Activated CD4-positive, alpha-beta T cell treated with anti-CD3 and anti-CD28 coated beads for 1 hour (primary cell): Measurements from ENCODE around the gene CABLES1.
A peak's percentile ranks its signal among the peaks of the same experiment; 100 is the strongest.

Experiments used
- DNase-seq: peaks from one replicate; pipeline ENCODE4 v3.0.0-alpha.2; 2020

CABLES1 gene

DNA sequence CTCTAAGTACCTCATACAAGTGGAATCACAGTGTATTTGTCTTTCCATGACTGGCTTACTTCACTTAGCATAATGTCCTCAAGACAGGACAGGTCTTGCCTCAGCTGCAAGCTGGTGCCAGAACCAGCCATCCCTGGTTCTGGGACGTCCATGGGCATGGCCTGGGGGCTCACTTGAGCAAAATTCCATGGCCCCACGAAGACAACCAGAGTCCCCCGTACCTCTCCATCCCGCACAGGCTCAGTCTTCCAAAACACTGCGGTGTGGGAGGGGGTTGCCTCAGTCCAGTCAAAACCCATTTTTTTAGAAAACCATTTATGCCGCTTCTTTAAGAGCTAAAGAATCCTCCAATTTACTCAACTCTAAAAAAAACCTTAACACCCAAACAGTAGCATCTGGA lies 21.7 kb upstream of the CABLES1 start:
- no peak for DNase-seq

DNA sequence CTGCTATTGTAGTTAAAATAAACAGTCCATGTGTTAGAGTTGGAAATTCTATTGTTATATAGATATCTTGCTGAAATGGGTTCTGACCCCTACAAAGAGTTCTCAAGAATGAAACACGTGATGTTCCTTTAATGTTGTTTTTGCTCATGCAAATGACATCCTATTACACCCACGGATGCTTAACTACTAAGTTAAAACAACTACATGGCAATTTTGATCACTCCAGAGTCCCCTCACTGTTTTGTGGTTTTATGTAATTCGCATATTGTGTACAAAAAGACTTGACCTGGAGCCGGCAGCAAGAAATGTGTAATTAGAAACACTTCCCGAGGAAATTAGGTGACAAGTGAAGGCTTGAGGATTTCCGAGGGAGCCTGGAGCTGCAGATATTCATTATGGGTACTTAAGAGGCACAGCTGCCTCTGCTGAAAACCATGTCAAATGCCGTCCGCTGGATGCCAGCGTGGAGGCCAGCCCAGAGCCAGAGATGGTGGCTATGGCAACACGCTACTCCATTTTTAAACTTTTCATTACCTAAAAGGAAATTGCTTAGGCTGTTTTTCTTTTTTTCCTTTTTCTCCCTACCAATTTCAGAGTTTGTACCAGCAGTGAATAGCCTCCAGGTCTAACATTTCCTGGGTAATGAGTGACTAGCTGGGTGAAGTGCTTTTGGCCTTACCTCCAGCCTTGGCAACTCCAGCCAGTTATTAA lies 21.0 kb upstream of the CABLES1 start:
- no peak for DNase-seq

DNA sequence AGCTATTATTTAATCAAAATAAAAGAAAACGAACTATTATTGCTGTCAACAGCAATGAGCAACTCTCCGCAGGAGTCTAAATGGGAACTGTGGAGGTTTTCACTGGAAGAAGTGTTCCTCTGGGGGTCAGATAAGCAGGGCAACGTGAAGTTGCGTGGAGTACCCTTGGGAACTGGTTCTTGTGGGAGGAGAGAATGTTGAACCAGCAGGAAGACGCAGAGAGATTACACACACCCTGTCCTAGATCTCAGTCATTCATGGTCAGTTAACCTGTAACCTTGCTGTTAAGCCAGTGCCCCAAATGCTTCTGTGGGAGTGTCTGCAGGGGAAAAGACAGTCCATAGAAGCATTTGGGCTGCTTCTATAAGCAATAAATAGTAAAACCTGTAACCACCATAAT lies 20.4 kb upstream of the CABLES1 start:
- DNase-seq, result no peak

DNA sequence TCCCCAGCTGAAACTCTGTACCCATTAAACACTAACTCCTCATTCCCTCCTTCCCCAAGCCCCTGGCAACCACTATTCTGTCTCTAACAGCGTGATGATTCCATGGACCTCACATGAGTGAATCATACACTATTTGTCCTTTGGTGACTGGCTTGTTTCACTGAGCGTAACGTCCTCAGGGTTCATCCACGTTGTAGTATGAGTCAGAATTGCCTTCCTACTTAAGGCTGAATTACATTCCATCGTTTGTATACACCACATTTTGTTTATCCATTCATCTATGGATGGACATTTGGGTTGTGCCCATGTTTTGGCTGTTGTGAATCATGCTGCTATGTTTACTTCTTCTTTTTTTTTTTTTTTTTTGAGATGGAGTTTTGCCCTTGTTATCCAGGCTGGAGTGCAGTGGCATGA lies 19.6 kb upstream of the CABLES1 start:
- DNase-seq, result no peak

DNA sequence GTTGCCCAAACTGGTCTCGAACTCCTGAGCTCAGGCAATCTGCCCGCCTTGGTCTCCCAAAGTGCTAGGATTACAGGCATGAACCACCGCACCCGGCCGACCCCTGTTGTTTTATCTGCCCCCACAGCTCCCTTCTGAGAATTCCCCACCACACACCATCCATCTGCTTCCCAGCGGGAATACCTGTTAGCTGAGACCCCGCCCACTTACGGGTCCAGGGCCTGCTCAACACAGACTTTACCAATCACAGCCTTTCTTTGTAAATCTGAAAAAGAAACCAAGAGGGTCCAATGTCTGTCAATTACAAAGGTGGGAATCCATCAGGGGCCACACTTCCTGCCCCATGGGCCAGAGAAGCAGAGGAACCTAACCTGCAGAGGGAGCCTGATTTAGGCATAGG lies 14.2 kb upstream of the CABLES1 start:
- DNase-seq, result no peak

DNA sequence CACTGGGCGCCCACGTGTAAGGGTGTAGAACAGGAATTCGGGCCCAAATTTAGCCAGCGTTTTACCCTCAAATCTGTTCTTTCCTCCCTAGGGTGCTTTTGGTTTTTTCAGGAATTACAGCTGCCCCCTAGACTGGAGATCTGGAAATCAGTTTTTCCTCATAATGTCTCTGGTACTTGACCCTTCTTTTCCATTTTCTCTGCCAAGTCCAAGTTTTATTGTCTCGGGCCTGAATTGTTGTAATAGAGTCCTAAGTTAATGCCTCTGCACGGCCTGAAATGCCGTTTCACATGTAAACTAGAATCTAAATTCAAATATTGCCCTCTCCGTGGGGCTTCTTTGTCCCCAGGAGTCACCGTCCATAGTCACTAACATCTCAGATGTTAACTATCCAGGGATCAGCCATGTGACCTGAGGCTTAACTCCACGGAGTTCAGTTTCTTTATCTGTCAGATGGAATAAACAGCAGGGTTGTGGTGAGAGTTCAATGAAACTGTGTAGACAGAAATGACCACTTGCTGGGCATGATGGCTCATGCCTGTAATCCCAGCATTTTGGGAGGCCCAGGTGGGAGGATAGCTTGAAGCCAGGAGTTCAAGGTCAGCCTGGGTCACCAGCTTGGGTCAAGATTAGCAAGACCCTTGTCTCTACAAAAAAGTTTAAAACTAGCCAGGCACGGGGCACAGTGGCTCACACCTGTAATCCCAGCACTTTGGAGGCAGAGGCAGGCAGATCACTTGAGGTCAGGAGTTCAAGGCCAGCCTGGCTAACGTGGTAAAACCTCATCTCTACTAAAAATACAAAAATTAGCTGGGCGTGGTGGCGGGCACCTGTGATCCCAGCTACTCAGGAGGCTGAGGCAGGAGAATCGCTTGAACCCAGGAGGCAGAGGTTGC lies 12.7 kb upstream of the CABLES1 start:
- no peak for DNase-seq

DNA sequence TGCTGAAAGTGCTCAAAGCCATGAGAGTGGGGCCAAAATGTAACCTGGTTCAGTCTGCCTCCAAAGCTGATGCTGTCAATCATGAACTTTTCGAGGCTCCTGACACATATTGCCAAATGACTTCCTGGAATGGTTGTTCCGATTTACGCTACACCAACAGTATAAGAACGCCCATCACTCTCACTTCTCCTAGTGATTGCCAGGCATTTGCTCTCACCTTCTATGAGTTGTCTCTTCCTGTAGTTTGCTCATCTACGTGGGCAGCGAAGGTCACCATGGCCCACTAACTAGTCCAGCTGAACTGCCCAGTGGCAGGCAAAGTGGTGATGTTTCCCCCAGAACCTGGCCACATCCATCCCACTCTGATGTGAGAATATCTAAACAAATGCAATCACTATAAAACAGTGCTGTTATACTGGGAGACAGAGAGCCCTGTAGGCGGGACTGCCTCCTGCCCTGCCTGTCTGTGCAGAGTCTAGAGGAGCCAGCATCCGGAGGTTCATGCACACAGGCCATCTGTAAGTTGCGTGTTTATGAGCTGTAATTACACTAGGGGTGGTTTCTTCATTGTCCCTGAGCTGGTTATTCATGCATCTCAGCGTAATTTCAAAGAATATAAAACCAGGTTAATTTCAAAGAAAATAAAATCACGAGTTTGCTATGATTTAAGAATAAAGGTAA lies 8.8 kb upstream of the CABLES1 start:
- no peak for DNase-seq

DNA sequence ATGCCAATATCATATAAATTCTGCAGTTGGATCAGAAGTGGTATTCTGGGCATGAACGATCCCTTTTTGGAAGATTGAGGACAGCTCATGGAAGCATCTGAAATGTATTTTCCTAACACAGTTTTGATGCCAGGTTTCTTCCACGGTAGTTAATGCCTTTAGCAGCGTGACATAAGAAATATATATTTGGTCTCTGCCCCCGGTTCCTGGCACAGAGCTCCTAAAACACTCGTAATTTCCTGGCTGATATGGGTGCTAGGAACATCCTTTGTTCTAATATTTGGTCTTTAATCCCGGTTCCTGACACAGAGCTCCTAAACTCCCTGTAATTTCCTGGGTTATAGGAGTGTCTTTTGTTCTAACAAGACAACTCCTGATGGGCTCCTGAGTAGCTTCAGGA lies 8.2 kb upstream of the CABLES1 start:
- no peak for DNase-seq

DNA sequence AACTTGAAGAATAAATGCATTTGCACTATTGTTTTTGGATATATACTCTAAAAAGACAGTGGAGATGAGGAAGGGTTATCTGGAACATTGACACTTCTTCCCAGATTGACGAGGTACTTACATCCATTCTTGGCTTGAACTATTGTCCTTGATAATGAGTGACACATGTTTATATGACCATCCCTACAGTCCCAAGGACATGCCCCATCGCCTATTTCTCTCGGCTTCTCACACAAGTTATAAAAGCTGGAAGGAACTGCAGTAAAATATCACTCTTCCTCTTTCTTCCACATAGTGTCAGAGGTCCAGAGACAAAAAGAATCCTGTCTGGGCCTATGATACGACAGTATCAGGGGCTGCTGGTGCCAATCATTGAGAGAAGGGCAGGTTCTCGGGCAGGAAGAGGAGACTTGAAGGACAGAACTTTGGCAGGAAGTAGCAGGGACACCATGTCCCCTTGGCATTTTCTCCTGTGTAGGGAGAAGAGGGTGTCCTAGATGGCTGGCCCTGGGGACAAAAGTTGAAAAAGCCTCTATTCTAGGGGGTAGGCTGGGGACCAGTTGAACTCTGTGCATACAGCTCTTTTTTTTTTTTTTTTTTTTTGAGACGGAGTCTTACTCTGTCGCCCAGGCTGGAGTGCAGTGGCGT lies 5.8 kb upstream of the CABLES1 start:
- no peak for DNase-seq

DNA sequence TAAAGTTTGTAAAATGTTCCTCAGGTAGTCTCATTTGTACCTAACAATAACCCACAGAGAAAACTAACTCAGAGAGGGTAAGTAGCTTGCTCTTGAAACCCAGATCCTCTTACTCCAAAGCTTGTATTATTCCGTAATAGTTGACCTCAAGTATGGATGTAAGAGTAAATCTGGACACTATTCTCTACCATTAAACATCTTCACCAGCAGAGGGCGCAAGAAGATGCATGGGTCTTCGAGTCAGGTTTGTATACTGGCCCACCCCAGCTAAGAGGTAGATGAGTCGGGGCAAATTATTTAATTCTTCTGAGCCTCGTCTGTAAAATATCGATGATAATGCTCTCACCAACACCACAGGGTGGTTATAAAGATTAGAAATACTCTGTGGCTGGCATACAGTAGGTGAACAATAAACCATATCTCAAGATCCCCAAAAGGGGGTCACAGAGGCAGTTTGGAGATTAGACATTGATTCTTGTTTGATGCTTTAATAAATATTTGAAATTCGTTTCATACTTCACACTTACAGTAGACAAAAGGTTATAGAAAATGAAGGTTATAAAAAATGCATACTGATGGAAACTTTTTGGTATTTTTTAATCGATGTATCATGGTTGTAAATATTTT lies 3.5 kb upstream of the CABLES1 start:
- DNase-seq, result peak; percentile 21

DNA sequence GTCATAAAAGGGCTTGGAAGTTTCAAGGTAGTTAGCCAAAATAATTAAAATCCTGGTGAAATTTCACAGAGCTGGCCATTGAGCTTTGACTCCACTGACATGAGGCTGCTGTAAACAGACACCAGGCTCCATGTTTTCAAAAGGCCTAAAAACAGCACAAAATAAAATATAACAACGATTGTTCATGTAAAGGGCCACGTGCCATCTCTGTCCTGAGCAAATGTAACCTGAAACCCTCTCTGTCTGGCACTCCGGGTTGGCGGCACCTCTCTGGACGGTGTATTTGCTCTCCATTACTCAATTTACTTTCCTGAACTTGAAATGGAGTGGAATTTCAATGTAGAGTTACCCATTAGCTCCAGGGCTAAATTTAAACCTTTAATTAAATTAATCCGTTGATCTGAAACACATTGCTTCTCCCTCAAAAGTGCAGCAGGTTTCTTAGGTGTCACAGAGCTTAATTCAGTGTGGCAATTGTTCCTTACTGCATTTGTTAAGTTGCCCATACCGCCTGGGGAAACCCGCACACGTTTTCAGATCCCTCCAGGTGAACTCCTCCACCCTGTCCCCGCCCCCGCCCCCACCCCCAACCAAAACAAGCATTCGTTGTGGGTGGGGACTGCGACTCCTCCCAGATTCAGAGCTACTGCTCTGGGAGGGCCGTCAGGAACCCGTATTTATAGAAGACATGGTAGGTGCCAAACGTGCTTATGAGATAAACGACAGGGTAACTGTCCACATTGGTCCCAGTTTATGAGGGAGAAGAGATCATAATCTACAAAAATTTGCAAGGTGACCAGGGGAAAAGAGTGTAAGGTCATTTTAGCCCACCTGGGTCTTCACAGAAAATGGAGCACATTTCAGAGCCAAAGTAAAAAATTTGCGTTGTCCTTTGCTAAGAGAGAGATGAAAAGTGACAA lies 1.2 kb upstream of the CABLES1 start:
- no peak for DNase-seq

DNA sequence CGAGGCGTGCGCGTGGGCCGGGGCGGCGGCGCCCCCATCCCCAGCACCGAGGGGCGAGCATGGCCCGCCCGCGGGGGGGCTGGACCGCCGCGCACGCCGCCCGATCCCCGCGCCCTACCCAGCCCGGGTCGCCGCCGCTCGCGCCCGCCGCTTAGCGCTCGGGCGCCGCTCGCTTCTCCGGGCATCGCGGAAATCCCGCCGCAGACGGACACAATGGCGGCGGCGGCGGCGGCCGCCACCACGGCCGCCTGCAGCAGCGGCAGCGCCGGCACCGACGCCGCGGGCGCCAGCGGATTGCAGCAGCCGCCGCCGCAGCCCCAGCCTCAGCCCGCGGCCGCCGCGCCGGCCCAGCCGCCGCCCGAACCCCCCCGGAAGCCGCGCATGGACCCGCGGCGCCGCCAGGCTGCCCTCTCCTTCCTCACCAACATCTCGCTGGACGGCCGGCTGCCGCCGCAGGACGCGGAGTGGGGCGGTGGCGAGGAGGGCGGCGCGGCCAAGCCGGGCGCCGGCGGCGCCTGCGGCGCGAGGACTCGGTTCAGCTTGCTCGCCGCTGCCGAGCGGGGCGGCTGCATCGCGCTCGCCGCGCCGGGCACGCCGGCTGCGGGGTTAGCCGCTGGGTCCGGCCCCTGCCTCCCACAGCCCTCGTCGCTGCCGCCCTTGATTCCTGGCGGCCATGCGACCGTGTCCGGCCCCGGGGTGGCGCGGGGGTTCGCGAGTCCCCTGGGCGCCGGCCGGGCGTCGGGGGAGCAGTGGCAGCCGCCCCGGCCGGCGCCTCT lies 453 bp downstream of the CABLES1 start:
- DNase-seq, result no peak

DNA sequence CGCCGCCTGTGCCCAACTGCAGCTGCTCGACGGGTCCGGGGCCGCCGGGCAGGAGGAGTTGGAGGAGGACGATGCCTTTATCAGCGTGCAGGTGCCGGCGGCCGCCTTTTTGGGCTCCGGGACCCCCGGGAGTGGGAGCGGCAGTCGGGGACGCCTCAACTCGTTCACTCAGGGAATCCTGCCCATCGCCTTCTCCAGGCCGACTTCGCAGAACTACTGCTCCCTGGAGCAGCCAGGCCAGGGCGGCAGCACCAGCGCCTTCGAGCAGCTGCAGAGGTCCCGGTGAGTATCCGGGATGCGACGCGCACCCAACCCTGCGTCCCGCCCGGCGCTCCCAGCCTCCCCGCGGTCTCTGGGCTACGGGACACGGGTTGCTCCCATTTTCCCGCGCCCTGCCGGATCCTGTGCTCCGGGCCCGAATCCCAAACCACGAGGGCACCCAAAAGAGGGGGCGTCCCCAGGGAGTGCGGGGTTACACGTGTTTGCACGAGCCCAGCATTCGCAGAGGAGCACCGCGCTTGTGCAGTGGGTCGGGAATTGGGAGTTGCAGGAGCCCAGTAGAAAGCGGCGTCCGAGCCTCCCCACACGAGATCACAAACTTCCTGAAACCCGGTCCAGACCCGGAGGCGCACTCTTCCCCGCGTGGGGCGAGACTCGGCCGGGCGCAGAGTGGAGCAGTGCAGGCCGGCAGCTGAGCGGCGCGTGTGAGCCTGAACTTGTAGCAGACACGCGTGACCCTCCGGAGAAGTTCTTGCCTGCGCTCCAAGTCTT lies 1.2 kb downstream of the CABLES1 start:
- no peak for DNase-seq

DNA sequence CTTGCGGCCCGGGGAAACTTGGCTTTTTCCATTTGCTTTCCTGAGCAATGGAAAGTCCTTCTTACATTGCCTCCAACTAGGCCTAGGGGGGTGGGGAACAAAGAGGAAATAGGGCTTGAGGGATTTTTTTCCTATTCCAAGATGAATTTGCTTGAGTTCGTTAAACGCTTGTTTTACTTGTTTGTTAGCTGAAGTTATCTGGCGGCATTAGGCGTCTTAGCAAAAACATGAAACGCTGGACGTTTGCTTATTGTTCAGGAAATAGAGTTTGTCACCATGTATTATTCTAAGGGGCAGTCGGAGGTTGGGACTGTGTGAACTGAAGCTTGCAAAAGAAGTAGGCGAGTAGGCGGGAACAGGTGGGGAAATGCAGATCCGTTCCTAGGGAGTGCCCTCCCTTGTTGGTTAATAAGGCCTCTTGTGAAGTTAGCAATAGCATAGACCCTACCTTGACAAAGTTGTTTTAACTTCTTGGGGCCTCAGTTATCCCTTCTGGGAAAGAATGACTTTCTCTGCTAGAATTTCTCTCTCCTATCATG lies 1.9 kb downstream of the CABLES1 start:
- DNase-seq, result no peak

DNA sequence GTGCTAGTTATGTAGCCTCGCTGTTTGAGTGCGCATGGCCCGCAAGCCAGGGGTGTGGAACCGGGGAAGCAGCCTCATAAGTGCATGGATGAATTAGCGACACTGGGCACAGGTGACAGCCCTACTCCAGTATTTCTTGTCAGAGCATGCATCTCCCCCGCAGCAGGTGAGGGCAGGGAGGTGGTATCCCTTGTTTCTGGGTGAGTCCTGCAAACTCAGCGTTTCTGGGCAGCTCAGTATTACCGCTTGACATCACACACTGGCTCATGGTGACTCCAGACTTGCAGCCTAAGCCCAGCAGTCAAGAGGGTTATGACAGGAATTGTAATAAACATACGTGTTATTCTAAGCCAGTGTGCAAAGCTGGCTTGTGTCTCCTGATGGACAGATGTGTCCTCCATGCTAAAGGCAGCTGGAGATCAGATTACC lies 2.5 kb downstream of the CABLES1 start:
- no peak for DNase-seq

DNA sequence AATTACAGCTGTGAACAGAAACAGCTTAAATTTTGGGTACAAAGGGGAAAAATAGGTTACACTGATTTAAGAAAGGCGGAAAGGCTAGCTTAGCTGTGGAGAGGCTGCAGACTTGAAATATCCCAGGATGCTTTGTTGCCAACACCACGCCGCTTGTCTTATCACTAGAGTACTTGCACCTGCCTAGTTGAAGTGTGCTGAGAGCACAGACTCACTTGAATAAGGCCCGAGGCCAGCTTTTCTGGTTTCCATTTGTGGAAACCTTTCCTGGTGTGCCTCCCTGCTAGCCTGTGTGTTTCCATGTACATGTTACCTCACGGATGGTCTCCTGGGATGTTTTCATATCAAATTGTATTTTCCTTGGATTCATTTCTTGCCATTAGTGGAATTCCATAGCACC lies 3.2 kb downstream of the CABLES1 start:
- DNase-seq, result no peak

DNA sequence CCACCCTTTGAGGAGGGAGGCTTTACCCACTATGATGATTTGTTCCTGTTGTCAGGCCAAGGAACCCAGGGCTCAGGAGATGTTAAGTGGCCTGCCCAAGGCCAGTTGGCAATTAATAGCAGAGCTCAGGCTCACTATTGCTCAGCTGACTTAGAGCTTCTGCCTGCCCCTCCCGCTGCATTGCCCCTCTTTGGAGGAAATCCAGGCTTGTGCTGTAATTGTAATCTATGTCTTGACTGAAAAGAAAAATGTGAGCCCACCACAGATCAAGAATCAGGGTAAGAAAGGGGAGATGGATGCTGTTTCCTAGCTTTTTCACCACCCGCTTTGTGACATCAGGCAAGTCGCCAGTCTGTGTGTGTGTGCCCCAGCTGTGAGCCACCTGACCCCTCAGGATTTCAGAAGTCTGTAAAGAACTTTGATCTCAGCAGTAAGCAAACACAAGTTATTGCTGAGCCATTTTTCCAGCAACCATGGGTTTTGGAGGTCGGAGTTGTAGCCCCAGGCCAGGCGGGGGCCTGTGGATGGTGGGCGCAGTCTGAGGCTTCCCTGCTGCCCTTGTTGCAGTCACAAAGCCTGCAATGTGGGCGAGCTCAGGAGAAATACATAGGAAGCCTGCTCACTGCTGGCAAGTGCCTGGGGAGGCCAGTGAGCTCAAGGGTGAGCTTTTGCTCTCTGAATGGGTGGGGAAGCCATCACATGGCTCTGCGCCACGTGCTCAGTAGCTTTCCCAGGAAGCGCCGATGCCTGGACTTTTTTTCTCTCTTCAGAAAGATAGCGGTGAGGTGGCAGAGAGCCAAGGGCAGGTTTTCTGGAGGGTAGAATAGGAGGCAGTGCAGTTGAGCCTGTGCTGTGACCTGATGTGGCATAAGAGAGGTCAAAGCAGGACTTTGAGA lies 6.1 kb downstream of the CABLES1 start:
- DNase-seq, result no peak

DNA sequence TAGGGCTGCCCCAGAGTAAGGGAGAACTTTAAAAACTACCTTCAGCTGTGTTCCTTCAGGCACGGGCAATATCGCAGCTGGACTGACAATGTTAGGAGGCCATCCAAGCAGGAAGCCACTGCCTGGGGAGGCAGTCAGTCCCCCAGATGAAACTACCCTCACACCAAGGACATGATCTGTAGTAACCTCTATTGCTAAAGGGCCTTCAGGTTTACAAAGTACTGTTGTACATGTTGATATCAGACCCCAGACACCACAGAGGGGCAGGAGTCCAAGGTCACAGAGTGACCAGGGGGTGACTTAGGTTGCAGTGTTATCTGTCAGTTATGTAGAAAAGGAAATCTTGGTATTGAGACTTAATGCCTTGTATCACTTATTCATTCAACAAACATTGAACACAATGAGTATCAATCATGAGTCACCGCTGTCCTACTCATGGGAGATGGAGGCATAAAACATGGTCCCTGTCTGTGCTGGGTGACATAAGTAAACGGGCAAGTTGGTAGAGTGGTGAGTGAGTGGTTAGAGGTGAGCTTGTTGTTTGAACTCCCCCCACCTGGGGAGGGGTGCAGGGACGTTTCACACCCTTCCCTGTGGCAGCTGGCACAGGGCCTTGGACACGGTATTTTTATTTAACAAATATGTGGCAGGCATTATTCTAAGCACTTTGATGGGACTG lies 7.1 kb downstream of the CABLES1 start:
- no peak for DNase-seq
